Adrenal gland (tissue), 5 donors: ENCODE results near the gene ZNF622.

Experiments used
- CTCF ChIP-seq, 6 experiments: fragments of 450-650 bp in 4 of 6; fragments of 200-600 bp in 2 of 6; sonication (generic) in 1 of 6; IDR thresholded peaks; 1 replicate in 5 of 6; 2 replicates in 1 of 6; pipeline versions ENCODE4 v1.5.1 to v1.8.0; 2016 to 2021; ENCODE audit warnings: antibody characterized with exemption in 6 of 6, mild to moderate bottlenecking in 2 of 6, moderate library complexity in 1 of 6
- POLR2A ChIP-seq, 2 donors: fragments of 450-650 bp; IDR thresholded peaks; one replicate each; pipeline ENCODE4 v1.6.1; 2017; ENCODE audit warnings: antibody characterized with exemption in 2 of 2, mild to moderate bottlenecking in 2 of 2, moderate library complexity in 1 of 2
- donor health status: DM: no; HTN: no; CAD: no.

DNA sequence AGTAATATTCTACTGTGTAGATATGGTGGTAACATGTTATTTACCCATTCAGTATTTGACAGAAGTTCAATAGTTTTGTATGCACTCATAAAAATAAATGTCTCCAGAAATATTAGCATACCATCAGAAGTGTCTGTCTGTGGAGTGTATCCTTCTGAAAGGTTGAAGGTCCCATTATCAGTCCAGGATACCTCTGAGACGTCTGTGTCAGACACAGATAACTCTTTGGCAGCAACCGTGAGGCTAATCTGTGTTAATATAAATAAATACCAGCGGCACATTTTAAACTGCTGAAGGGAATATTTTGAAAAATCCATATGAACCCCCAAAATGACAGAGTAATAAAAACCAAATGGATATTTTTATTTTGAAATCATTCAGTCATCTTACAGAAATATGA is 11.9 kb upstream of the ZNF622 start:
- TF ChIP-seq POLR2A (IDR thresholded peaks at IDR 0.05), result no peak
- no peak for TF ChIP-seq CTCF (IDR thresholded peaks at IDR 0.05)
